Activated CD4-positive, alpha-beta T cell treated with anti-CD3 and anti-CD28 coated beads for 48 hours (primary cell): ENCODE results near the gene PRDM11.

ENCODE experiments used
- DNase-seq: peaks from one replicate; pipeline ENCODE4 v3.0.0-alpha.2; 2020

Gene PRDM11

GRCh38 chr11:45267652-45268299 lies 121.3 kb downstream of the PRDM11 start:
- DNase-seq, result no peak

- no peak for DNase-seq
These were observed 123.2 kb downstream of the PRDM11 start for GRCh38 chr11:45269678-45270077.

- DNase-seq, result no peak
These were observed 124.7 kb downstream of the PRDM11 start for GRCh38 chr11:45270946-45271716.

GRCh38 chr11:45272701-45273100 lies 126.3 kb downstream of the PRDM11 start:
- no peak for DNase-seq

GRCh38 chr11:45273509-45273908 lies 127.1 kb downstream of the PRDM11 start:
- no peak for DNase-seq

GRCh38 chr11:45274206-45274605 lies 127.8 kb downstream of the PRDM11 start:
- DNase-seq, result no peak

- no peak for DNase-seq
These were observed 129.4 kb downstream of the PRDM11 start for GRCh38 chr11:45275828-45276227.

- DNase-seq, result no peak
These were observed 132.3 kb downstream of the PRDM11 start for GRCh38 chr11:45278714-45279113.

GRCh38 chr11:45279645-45280044 lies 133.2 kb downstream of the PRDM11 start:
- DNase-seq, result no peak

GRCh38 chr11:45280449-45280848 lies 134.0 kb downstream of the PRDM11 start:
- DNase-seq, result no peak

GRCh38 chr11:45282081-45282480 lies 135.6 kb downstream of the PRDM11 start:
- DNase-seq, result no peak
